Measurements from ENCODE around the gene FAM53A.
A peak's percentile ranks its signal among the peaks of the same experiment; 100 is the strongest.
"Not testable (repeated sequence)": the region's sequence is repeated elsewhere in the genome, so short reads cannot be mapped to it uniquely, and the experiment has no call there.

Gene FAM53A

GRCh38 chr4:1706358-1706757 lies 22.2 kb upstream of the FAM53A start:
- Histone ChIP-seq H3K4me3 (ENCODE audit: low read depth in 1 of 2, low read length in 1 of 2) (no peak overlapping the region), H3K9me3 (no peaks in the 10 kb centered on the region), H3K27ac (no peak overlapping the region), H3K4me1 (ENCODE audit: control insufficient read depth in 1 of 2, insufficient read depth in 1 of 2, low read depth in 1 of 2, low read length in 1 of 2) (peaks cover 20 to 22% of the 10 kb centered on the region in 2 experiments), H3K36me3 (peaks cover 4% of the 10 kb centered on the region), H3K27me3 (no peaks in the 10 kb centered on the region)
- TF ChIP-seq CTCF (IDR thresholded peaks at IDR 0.05), result no peak

- peaks cover 4% of the 10 kb centered on the region for H3K36me3 ChIP-seq
- H3K9me3 ChIP-seq, result no peaks in the 10 kb centered on the region
- H3K27ac ChIP-seq, result no peak overlapping the region
- H3K4me1 ChIP-seq (ENCODE audit: control insufficient read depth in 1 of 2, insufficient read depth in 1 of 2, low read depth in 1 of 2, low read length in 1 of 2), result peaks cover 20 to 22% of the 10 kb centered on the region in 2 experiments
- no peaks in the 10 kb centered on the region for H3K27me3 ChIP-seq
- no peak overlapping the region for H3K4me3 ChIP-seq (ENCODE audit: low read depth in 1 of 2, low read length in 1 of 2)
- no peak for TF ChIP-seq CTCF (IDR thresholded peaks at IDR 0.05)
These were observed 21.6 kb upstream of the FAM53A start for GRCh38 chr4:1705732-1706131.

GRCh38 chr4:1703867-1704266 lies 19.8 kb upstream of the FAM53A start:
- H3K27ac ChIP-seq, result peak overlapping the region; percentile 35
- H3K4me1 ChIP-seq (ENCODE audit: control insufficient read depth in 1 of 2, insufficient read depth in 1 of 2, low read depth in 1 of 2, low read length in 1 of 2), result peaks cover 25 to 29% of the 10 kb centered on the region in 2 experiments
- TF ChIP-seq CTCF (IDR thresholded peaks at IDR 0.05), result no peak
- no peaks in the 10 kb centered on the region for H3K27me3 ChIP-seq
- H3K36me3 ChIP-seq, result peaks cover 5% of the 10 kb centered on the region
- H3K9me3 ChIP-seq, result no peaks in the 10 kb centered on the region
- no peak overlapping the region for H3K4me3 ChIP-seq (ENCODE audit: low read depth in 1 of 2, low read length in 1 of 2)

GRCh38 chr4:1701671-1702070 lies 17.6 kb upstream of the FAM53A start:
- H3K9me3 ChIP-seq, result not testable (repeated sequence)
- H3K27ac ChIP-seq, result peak overlapping the region; percentile 78

GRCh38 chr4:1695913-1696312 lies 11.8 kb upstream of the FAM53A start:
- no peaks in the 10 kb centered on the region for H3K9me3 ChIP-seq
- H3K27ac ChIP-seq, result no peak overlapping the region
- no peak for TF ChIP-seq CTCF (IDR thresholded peaks at IDR 0.05)
- peaks cover 20 to 25% of the 10 kb centered on the region in 2 experiments for H3K4me1 ChIP-seq (ENCODE audit: control insufficient read depth in 1 of 2, insufficient read depth in 1 of 2, low read depth in 1 of 2, low read length in 1 of 2)
- peaks cover 36% of the 10 kb centered on the region for H3K36me3 ChIP-seq
- no peaks in the 10 kb centered on the region for H3K27me3 ChIP-seq
- no peak overlapping the region for H3K4me3 ChIP-seq (ENCODE audit: low read depth in 1 of 2, low read length in 1 of 2)

More at GRCh38 chr4:1701671-1702070, 17.6 kb upstream of the FAM53A start:
- peak overlapping the region; percentile 33 to 49 for H3K4me3 ChIP-seq (ENCODE audit: low read depth in 1 of 2, low read length in 1 of 2)
- H3K36me3 ChIP-seq, H3K27me3 ChIP-seq: not testable (repeated sequence)
- peaks cover 25 to 29% of the 10 kb centered on the region in 2 experiments for H3K4me1 ChIP-seq (ENCODE audit: control insufficient read depth in 1 of 2, insufficient read depth in 1 of 2, low read depth in 1 of 2, low read length in 1 of 2)

- H3K4me1 ChIP-seq (ENCODE audit: control insufficient read depth in 1 of 2, insufficient read depth in 1 of 2, low read depth in 1 of 2, low read length in 1 of 2), result peaks cover 10 to 12% of the 10 kb centered on the region in 2 experiments
- TF ChIP-seq CTCF (IDR thresholded peaks at IDR 0.05), result peak; percentile 97
These were observed 9.2 kb upstream of the FAM53A start for GRCh38 chr4:1693131-1693896.

More at GRCh38 chr4:1693131-1693896, 9.2 kb upstream of the FAM53A start:
- no peaks in the 10 kb centered on the region for H3K27me3 ChIP-seq
- peaks cover 35% of the 10 kb centered on the region for H3K36me3 ChIP-seq
- no peak overlapping the region for H3K4me3 ChIP-seq (ENCODE audit: low read depth in 1 of 2, low read length in 1 of 2)
- H3K27ac ChIP-seq, result peak overlapping the region; percentile 28
- H3K9me3 ChIP-seq, result no peaks in the 10 kb centered on the region
